Measurements from ENCODE around the gene MOV10.

Gene MOV10

DNA sequence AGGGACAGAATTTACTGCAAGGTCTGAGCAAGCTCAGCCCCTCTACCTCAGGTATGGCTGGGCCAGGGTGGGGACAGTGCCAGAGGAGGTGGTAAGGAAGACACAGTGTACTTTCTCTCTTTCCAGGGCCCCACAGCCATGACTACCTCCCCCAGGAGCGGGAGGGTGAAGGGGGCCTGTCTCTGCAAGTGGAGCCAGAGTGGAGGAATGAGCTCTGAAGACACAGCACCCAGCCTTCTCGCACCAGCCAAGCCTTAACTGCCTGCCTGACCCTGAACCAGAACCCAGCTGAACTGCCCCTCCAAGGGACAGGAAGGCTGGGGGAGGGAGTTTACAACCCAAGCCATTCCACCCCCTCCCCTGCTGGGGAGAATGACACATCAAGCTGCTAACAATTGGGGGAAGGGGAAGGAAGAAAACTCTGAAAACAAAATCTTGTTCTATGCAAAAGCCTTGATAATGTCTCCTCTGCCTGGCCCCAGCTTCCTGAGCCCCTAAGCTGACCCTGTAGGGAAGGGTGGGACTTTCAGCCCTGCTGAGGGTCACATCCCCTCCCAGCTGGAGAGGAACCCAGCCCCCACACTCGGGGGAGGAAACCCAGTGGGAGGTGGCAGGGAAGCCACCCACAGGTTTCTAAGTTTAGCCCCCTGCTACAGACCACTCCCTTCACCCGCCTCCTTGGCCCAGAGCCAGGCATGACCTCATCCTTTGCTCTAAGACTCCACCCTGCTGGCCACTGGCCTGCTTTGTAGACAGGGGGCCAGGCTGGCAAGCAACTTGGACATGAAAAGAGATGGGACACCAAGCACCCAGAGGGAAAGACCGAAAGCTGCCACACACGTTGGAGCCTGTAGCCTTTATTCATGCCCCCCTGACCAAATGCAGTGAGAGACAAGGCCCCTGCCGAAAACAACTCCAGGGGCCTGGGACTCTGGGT, 26.1 kb downstream of the MOV10 start:
- DNase-seq: no peak

DNA sequence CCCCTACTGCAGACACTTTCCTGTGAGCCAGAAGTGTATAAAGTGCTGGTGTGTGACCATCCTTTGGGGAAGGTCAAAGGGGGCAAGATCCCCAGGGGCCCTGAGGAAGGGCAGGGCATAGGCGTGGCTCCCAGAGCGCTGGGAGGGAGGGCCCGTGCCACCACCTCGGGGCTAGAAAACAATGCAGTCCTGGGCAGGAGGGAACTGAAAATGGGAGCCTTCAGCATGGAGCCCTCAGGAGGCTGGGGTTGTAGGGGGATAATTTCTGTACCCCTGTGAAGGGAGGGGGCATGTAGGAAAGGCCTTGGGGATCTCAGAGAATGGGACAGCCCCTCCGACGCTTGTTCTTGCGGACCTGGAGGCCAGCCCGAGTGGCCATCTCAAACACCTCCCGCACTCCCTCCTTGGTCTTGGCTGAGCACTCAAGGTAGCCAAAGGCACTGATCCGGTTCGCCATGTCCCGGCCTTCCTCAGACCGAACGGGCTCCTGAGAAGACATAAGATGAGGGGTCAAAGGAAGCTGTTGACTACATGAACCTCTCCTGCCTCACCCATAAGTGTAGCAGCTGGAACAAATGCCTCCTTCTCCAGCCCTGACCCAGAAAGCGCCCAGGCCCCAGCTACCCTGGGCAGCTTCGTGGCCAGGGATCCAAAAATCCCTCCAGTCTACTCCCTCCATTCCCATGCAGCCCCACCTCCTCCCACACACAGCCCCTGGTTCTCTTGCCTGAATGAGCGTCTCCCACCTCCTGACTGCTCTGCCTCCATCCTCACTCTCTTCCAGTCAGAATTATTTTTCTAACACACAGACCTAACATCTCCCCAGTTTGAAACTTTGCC, 27.0 kb downstream of the MOV10 start:
- no peak for DNase-seq

GRCh38 chr1:112702067-112702395, 27.6 kb downstream of the MOV10 start:
- DNase-seq: no peak

GRCh38 chr1:112702420-112703261, 28.2 kb downstream of the MOV10 start:
- no peak for DNase-seq

GRCh38 chr1:112703706-112704105, 29.2 kb downstream of the MOV10 start:
- DNase-seq: no peak

DNA sequence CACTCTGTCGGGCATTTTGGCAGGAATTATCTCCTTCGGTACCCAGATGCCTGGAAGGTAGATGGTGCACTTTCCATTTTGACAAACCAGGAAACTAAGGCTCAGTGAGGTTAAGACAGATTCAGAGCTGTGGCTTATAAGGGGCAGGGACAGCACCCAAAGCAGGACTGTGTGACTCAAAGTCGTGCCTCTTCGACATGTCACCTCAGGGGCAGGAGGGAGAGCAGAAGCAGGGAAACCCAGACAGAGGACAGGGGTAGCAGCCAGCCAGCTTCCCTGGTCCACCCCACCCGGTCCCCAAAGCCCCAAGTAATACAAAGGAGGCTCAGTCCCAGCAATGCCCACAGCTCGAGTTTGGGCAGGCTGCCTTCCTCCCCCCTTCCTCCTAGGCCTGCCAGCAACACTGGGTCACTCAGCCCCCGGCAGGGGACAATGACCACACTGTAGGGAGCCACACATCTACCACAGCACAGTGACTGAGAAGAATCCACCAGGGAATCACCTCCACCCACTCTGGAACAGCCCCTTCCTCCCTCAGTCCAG, 30.0 kb downstream of the MOV10 start:
- DNase-seq: no peak

DNA sequence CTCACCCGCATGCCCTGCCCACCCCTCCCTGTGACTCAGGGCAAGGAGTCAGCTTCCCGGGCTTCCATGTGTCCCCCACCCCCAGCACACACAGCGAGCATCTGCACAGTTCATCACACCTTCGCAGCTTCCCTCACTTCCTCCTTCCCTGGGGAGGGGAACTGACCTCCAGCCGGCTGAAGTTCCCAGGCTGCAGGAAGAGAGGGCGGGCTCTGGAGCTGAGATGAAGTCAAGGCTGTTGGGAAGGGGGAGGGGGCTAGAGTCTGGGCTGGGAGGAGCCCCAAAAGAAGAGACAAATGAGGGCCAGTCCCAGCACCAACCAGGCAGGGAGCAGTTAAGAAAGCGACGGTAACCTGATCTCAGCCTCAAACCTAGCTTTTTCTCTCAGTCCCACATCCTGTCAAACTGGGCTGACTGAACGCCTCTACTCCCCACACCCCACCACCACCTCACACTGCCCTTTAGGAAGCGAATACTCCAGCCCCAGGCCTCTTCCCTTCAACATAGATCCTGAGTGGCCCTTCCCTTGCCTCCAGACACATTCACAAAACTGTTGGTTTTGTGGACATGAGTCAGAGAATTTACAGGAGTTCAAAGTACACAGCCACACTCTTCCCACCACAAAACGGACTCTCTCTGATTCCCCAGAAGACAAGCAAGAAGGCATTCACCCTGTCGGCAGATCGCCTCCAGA, 30.6 kb downstream of the MOV10 start:
- DNase-seq: no peak

DNA sequence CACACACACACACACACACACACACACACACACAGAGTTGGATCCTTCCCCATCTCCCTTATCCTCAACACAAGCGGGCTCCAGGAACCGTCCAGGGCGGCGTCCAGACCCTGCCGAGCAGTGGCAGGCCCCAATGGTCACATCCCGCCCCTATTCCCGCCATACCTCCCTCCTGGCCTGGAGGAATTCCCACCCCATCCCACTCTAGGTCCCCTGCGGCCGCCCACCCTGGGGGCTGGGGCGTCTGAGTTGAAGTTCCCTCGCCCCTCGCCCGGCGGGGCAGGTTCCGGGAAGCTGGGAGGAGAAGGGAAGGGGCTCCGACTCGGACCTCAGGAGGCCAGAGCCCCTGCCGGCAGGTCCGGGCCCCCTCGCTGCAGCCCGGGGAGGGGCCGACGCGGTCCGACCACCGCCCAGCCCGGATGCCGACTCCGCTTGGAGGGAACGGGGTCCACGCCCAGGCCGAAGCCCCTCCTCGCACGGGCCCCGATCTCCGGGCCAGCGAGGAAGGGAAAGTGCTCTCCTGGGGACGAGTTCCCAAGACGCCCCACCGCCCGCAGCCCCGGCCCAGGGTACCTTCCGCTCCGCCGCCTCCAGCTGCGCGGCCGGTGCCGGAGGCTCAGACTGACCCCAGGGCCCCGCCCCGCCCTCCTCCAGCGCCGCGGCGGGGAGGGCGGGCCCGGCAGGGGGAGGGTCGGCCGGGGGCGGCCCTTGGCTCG, 32.2 kb downstream of the MOV10 start, which contains the start of gene RHOC:
Gene RHOC (minus strand): TSS at position 623 of the 716 bp plus-strand sequence. CDS start 3,328 bp downstream, outside the sequence.
- no peak for DNase-seq

DNA sequence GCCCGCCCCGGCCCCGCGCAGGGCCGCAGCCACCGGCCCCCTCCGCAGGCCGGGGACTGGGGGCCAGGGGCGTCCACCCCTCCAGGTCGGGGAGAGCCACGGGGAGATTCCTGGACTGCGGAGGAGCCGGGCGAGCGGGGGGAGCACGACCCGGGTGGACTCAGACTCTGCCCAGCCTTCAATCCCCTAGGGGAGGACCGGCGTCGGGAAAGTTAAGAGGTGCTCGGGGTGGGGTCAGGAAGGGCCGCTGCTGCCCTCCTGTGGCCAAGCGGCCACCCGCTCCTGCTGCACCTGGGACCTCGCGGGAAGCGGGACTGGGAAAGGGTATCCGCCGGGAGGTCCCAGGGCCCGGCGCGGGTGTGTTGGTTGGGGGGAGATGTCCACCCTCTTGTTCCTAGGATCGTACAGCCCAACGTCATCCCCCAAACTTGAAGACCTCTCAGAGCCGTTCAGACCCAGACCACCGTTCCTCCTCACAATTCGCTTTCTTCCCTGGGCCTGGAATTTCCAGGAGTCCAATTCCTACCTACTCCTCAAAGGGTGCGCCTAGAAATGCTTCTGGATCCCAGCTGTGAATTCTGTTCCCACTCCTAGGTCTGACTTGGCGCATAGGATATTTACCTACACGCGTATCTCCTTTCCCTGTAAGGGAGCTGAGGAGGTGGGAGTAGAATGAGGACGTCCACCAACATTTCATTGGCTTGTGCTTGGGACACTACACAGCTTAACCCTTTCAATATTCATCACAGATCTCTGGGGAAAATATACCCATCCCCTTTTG, 33.0 kb downstream of the MOV10 start:
- DNase-seq: no peak

- no peak for DNase-seq
Measured at GRCh38 chr1:112708002-112708448, 33.6 kb downstream of the MOV10 start.

DNA sequence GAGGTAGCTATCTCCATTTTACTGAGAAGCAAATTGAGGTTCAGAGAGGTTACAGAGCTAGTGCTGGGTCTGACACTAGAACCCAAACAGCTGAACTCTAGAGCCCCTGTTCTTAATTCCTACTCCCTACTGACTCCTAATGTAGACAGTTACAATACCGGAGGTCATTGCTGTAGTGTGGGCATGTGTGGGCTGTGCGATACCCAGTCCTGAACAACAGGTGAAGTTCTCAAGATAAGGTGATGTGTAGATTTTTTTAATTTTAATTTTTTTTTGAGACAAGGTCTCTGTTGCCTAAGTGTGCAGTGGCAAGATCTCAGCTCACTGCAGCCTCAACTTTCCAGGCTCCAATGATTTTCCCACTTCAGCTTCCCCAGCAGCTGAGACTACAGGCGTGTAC, 34.0 kb downstream of the MOV10 start:
- no peak for DNase-seq

DNA sequence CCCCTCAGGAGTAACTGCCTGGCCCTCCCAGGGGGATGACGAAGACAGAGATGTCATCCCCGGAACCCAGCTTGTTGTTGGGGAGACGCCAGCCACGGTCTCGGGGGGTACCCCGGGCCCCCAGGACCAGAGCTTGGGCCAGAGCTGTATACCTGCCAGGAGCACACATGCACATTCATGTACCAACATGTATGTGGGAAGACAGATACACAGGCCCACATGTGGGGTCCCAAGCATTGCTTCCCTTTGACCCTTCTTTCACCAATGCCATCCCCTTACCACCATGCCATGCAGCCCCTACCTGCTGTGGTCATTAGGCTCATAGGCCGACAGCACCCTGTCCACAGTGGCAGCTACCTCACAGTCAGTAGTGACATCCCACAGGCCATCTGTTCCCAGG, 35.7 kb downstream of the MOV10 start:
- no peak for DNase-seq

GRCh38 chr1:112710586-112710985, 36.1 kb downstream of the MOV10 start:
- no peak for DNase-seq

DNA sequence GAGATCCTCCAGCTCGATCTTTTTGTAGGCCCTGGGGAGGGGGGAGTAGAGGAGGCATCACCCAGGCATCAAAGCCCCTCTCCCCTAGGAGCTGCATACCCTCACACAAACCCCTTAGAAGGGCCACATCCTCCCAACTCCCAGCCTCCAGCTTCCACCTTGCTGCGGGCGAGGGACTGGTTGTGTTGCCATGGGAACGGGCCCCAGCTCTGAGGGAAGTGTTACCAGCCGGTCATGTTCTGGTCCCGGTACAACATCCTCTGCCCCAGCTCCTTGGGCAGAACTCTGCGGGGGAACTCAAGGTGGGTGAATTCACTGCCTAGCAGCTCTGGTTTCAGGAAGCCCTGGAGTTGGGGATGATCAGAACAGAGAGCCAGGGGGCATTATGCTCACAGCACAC, 36.6 kb downstream of the MOV10 start:
- no peak for DNase-seq

DNA sequence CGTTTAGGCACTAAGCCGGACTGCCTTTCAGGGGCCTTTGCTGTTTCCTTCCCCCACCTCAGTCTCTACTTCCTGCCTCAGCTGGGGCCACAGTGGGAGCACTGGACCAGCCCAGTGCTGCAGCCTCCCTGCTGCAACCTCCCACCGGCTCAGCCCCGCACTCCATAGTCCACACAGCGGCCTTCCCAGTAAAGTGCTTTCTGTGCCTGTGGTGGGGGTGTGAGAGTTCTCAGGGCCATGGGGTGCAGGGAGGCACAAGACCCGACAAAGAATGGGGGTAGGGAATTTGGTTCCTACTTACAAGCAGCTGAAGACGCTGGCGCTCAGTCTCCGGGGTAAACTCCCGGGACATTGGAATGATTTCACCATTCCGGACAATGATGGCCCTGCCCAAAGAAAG, 37.2 kb downstream of the MOV10 start:
- DNase-seq: no peak

DNA sequence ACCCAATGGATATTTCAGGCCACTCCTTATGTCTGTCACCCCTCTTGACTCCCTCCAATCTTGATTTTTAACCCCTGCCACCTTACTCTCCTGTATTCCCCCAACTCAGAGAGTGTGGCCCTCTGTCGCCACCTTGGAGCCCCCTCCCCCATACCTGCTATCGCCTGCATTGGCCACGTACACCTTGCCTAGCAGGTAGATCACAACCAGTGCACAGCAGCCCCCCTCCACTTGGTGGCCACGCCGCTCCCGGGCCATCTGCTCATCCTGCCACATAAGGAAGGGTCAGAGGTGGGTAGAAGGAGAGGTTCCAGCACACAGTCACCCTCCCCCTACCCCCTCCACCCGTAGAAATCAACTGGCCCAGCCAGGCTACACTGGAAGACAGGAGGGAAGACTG, 37.7 kb downstream of the MOV10 start:
- no peak for DNase-seq

DNA sequence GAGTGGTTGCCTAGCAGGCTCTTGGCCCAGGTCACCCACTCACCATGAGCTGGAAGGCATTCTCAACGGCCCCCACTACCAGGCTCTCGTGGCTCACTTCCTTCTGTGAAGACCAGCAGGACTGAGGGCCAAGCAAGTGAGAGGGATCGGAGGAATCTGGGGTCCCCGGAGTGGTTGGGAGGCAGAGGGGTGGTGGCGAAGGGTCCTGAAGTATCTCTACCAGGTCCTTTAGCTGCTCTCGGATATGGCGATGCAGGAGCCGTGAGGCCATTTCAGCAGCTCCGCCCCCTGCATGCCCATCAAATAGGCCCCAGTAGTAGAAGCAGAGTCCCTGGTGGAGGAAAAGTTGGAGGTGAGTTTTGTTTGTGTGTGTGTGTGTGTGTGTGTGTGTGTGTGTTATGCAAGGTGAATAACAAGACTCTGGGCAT, 38.3 kb downstream of the MOV10 start:
- DNase-seq: no peak

GRCh38 chr1:112713466-112714312, 39.2 kb downstream of the MOV10 start:
- DNase-seq: no peak

Measured in NCI-H2081 treated with DMSO at 0.1 percent for 48 hours (cell line).